GM19468 (cell line): ENCODE results near the gene FAM53A.

Experiments used
- ATAC-seq: cut with Tn5 transposase; IDR thresholded peaks from one replicate; pipeline ENCODE4 v1.9.1; 2021; ENCODE audit warnings: mild to moderate bottlenecking, moderate library complexity, moderate number of reproducible peaks; ENCODE audit not compliant: unreplicated experiment; ENCODE audit errors: extremely low read depth

The FAM53A gene

DNA sequence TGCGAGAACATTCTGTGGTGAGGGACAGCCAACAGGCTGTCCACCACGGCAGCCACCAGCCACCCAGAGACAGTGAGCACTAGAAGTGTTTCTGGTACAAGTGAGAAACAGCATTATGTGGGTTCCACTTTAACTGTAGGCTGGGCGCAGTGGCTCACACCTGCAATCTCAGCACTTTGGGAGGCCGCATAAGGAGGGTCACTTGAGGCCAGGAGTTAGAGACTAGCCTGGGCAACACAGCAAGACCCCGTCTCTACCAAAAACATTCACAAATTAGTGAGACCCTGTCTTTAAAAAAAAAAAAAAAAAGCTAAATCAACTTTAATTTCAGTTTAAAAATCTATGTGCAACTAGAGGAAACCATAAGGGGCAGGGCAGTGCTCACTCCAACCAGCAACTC is 20.6 kb downstream of the FAM53A start:
- ATAC-seq, result no peak

DNA sequence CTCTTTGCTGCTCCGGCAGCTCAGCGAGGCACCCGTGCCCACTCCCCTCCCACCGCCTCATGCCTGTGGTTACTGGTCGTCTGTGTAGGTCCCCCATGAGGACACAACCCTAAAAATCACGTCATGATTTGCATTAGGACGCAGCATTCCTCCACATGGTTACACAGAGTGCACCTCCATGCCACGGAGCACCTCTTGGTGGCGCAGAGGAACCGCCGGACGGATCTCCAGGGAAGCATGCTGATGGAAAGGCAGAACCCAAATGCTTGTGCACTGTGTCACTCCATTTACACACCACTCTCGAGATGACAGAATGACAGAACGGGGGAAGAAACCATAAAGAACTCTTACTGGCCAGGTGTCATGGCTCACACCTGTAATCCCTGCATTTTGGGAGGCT is 22.4 kb downstream of the FAM53A start:
- ATAC-seq, result no peak

DNA sequence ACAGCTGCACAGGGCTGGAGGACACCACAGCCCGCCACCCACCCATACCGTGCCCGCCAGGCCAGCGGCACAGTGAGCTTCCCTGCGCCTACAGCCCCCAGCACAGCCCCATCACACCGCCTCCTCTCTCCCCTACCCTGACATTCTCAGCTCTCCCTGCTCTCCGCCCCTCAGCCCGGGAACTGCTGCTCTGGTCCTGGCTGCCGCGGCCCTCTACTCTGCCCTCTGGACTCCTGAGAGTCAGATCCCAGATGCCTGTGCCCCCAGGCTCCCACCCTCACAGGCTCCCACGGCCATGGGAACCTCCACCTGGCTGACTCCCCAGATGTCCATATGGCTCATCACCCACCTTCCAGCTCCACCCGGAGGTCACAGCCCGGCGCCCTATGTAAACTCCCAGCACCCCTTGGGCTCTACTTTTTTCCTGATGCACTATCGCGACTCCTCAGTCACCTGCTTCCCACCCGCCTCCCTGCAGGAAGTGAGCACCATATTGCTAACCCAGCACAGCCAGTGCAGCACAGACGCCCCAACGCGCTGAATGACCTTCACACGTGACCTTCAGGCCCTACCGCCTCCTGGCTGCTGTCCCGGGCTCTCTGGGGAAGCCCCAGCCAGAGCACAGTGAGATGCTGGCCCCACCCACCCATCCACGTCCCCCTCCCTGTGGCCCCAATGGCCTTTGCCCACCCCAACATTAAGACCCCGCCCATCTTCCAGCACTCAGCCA is 23.0 kb downstream of the FAM53A start:
- ATAC-seq, result no peak

- ATAC-seq, result no peak
Measured at GRCh38 chr4:1659104-1660043, 24.7 kb downstream of the FAM53A start.

- no peak for ATAC-seq
Measured at GRCh38 chr4:1658581-1658980, 25.5 kb downstream of the FAM53A start.

GRCh38 chr4:1658146-1658545 is 26.0 kb downstream of the FAM53A start:
- no peak for ATAC-seq

DNA sequence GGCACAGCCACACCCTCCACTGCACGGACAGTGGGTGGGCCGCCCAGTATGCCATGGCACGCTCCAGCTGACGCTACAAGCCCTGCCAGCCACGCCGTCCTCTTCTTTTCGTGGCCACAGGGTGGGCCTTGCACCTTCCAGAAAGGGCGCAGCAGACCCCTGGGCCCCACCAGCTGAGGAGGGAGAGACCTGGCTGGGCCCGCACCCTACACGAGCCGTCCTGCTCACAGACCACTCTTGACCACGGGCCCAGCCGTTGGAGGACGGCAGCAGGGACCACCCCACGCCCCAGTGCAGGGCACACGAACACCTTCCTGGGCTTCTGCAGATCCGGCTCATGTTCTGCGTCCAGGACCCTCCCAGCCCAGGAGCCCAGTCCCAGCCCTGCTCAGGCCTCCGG is 27.1 kb downstream of the FAM53A start:
- no peak for ATAC-seq

- ATAC-seq, result no peak
Measured at GRCh38 chr4:1656132-1656531, 28.0 kb downstream of the FAM53A start.

- ATAC-seq, result no peak
Measured at GRCh38 chr4:1655676-1656075, 28.4 kb downstream of the FAM53A start.

DNA sequence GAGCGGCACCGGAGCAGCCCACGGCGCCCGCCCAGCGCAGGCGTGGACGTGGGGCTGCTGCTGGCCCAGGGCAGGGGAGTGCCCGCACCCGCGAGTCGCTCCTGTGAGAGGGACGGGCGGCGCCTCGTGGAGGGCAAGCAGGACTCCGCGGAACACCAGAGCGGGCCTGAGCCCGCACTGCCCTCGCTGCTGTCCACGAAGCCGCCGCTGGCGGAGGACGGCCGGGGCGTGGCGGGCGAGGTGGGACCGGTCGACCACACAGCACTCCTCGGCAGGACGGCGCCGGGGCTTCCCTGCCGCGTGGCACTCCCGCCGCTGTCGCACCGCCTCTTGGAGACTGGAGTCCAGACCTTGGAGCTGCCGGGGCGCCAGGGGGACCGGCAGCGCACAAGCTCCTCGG is 29.0 kb downstream of the FAM53A start:
- no peak for ATAC-seq

- ATAC-seq, result no peak
Measured at GRCh38 chr4:1654216-1654955, 29.7 kb downstream of the FAM53A start.

GRCh38 chr4:1653776-1654175 is 30.3 kb downstream of the FAM53A start:
- no peak for ATAC-seq

GRCh38 chr4:1652088-1652487 is 32.0 kb downstream of the FAM53A start:
- no peak for ATAC-seq

DNA sequence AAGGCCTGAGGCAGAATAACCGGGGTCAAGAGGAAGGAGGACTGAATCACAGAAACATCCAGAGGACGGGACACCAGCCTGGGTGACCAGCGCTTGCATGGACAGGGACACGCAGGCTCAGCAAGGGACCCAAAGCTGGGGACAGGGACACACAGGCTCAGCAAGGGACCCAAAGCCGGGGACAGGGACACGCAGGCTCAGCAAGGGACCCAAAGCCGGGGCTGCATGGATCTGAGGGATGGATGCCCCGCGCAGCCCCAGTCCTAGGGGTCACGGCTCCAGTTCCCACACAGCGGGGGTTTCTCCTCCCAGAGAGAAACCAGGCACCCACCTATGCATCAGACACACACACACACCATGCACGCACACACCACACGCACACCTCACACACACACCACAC is 32.5 kb downstream of the FAM53A start:
- ATAC-seq, result no peak

DNA sequence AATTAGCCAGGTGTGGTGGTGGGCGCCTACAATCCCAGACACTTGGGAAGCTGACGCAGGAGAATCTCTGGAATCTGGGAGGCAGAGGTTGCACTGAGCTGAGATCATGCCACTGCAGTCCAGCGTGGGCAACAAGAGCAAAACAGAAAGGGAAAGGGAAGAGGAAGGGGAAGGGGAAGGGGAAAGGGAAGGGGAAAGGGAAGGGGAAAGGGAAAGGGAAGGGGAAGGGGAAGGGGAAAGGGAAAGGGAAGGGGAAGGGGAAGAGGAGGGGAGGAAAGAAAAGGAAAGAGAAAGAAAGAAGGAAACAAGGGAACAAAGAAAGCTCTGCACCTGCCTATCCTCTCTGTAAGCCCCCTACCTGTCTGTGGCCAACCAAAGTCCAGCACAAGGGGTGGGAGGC is 35.2 kb downstream of the FAM53A start:
- no peak for ATAC-seq

DNA sequence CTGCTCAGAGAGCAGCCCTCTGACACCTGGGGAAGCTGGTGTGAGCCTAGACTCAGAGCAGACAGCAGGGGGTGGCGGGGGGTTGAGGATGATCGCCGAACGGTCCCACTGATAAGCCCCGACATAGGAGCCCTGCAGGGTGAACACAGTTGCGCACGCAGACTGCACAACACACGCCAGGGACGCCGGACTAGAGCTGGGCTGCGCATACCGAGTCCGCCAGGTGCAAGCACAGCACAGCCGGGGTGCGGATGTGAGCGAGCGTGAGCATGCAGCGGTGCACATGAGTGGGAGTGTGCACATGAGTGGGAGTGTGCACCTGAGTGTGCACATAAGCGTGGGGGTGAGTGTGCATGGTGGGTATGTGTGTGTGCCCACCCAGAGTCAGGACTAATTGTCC is 36.7 kb downstream of the FAM53A start:
- ATAC-seq, result no peak

GRCh38 chr4:1646690-1647089 is 37.4 kb downstream of the FAM53A start:
- ATAC-seq, result no peak

DNA sequence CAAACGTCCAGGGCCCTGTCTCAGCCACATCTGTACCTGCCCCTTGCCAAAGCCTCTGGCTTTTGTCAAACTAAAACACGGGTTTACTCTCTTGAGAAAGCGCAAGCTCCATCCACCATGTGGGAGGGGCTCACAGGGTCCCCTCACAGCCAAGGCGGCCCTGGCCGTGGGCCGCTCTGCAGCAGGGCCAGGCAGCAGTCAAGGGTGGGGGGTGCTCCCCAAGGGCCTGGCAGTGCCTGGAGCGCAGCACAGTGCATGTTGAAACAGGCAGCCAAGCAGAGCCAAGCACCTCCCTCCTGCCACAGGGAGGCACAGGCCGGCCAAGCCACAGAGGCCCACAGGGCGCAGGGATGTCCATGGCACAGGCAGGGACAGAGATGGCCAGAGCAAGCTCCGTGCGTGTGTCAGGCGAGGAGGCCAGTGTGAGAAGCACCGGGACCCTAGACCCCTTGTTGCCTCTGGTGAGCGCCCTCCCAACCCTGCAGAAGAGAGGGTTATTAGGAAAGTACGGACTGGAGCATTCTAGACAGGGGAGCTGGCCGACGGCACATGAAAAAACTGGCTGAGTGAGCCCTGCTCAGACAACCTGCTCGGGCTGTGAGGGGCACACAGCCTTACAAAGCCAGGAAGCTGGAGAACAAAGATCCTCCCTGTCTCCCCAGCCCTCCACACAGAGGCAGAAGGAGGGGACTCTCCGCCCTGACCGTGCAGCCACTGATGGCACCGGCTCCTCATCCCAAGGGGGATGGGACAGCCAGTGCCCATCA is 39.0 kb downstream of the FAM53A start:
- no peak for ATAC-seq

DNA sequence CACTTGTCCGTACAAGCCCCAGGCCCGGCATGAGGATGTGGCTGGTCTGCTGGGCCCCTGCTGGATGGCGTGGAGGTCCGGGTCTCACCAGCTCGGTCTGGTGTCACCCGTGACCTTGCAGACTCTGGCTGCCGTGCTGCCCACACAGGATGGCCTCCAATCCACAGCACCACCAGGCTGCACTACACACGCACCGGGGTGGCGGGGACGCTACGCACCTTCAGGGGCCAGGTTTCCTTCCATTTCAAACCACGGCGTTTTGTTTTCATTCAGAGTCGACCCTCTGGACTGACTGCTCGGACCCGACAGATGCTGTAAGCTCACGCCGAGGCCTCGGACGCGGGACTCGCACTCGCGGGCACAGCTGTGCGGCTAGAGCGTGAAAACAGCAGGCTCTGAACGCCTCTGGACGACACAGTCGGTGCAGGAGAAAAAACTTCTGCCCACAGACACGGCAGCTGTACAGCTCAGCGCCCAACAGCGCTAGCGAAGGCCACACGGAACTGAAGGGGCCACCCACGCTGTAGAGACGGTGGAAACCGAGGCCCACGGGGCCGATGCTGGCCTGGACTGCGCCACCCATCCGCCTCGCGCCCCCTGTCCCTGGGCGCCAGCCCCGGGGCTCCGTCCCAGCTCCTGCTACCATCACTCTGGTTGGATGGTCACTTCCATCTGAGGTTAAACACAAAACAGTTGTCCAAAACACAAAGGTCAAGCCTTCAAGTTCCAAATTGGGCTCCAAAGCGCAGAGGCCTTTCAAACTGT is 40.0 kb downstream of the FAM53A start:
- no peak for ATAC-seq
